HG03045 (cell line): ENCODE measurements around the gene UBE2L6.

Source experiments
- ATAC-seq: cut with Tn5 transposase; IDR thresholded peaks from one replicate; pipeline ENCODE4 v1.9.1; 2021; ENCODE audit warnings: mild to moderate bottlenecking, moderate library complexity; ENCODE audit not compliant: unreplicated experiment

UBE2L6 gene

GRCh38 chr11:57567515-57568329 lies at the start of gene UBE2L6:
UBE2L6 (minus strand) TSS chr11:57567672; CDS start chr11:57567611, 61 bp downstream.
- peak; percentile 72 for ATAC-seq

GRCh38 chr11:57616595-57616994 lies 49.1 kb upstream of the UBE2L6 start:
- ATAC-seq, result no peak

- no peak for ATAC-seq
These were observed 47.8 kb upstream of the UBE2L6 start for GRCh38 chr11:57615308-57615707.

- ATAC-seq, result no peak
These were observed 46.8 kb upstream of the UBE2L6 start for GRCh38 chr11:57614234-57614772.

- ATAC-seq, result no peak
These were observed 42.7 kb upstream of the UBE2L6 start for GRCh38 chr11:57610170-57610569.

- ATAC-seq, result no peak
These were observed 37.6 kb upstream of the UBE2L6 start for GRCh38 chr11:57605028-57605420.

- no peak for ATAC-seq
These were observed 37.0 kb upstream of the UBE2L6 start for GRCh38 chr11:57604296-57605027.

- ATAC-seq, result no peak
These were observed 33.8 kb upstream of the UBE2L6 start for GRCh38 chr11:57601297-57601696.

- no peak for ATAC-seq
These were observed 31.9 kb upstream of the UBE2L6 start for GRCh38 chr11:57599381-57599780.

- ATAC-seq, result no peak
These were observed 31.3 kb upstream of the UBE2L6 start for GRCh38 chr11:57598831-57599155.

GRCh38 chr11:57597916-57598830 lies 30.7 kb upstream of the UBE2L6 start:
- no peak for ATAC-seq

GRCh38 chr11:57597461-57597915 lies 30.0 kb upstream of the UBE2L6 start, which contains the start of gene SERPING1:
SERPING1 (plus strand) TSS chr11:57597685; CDS start chr11:57598271, 586 bp downstream.
- no peak for ATAC-seq

- no peak for ATAC-seq
These were observed 28.9 kb upstream of the UBE2L6 start for GRCh38 chr11:57596266-57596885.

GRCh38 chr11:57588046-57588710 lies 20.7 kb upstream of the UBE2L6 start:
- ATAC-seq, result no peak

- ATAC-seq, result no peak
These were observed 19.3 kb upstream of the UBE2L6 start for GRCh38 chr11:57586711-57587245.

- no peak for ATAC-seq
These were observed 17.8 kb upstream of the UBE2L6 start for GRCh38 chr11:57585301-57585700.

GRCh38 chr11:57584341-57584740 lies 16.9 kb upstream of the UBE2L6 start:
- ATAC-seq, result no peak

GRCh38 chr11:57574061-57574460 lies 6.6 kb upstream of the UBE2L6 start:
- ATAC-seq, result no peak

GRCh38 chr11:57571606-57572005 lies 4.1 kb upstream of the UBE2L6 start:
- no peak for ATAC-seq
